ENCODE data around the gene HIPK2. TPM values are rescaled to one million over a fixed set of nuclear protein-coding genes. Genes with fewer than 3 reads are reported as not detected.

HIPK2 gene
- total and polyA plus RNA-seq, 2 donors (not counting 3 experiments of a cell fraction or from before 2014, with no cell fraction given), result 9.0 to 43.8 TPM

DNA sequence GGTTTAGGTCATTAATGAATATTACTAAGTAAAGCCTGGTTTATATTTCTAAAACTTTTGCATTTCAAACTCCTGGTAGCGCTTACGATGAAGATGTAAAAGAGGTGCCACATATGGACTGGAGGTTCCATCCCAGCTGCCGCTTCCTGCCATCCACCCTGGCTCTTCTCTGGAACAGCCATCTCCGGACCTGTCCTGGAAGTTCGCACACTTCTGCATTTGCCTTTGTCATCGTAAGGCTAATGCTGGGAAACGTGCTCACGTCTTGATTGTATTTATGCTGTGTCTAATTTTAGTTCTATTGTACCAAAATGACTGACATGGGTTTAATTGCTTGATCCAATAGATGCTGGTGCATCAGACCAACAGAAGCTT is 103.1 kb downstream of the HIPK2 start:
- BruUV-seq (replicated peaks), result no TSS peak
- Histone ChIP-seq H3K4me3 (replicated peaks in 1 of 3; ENCODE audit: insufficient read depth in 1 of 3, low read depth in 1 of 3, low read length in 3 of 3) (no peak overlapping the region), H3K36me3 (ENCODE audit: control insufficient read depth in 2 of 2, extremely low read depth in 1 of 2, insufficient read depth in 2 of 2, low read length in 2 of 2) (no peaks in the 10 kb centered on the region), H3K27me3 (ENCODE audit: control insufficient read depth in 2 of 2, insufficient read depth in 2 of 2, low read length in 2 of 2) (no peaks in the 10 kb centered on the region), H4K20me1 (replicated peaks; ENCODE audit: control insufficient read depth, extremely low read depth, insufficient read depth, low read length) (no peaks in the 10 kb centered on the region), H3K4me1 (ENCODE audit: control insufficient read depth, extremely low read depth, insufficient read depth, low read length) (peaks cover 11% of the 10 kb centered on the region), H3K9me3 (replicated peaks; ENCODE audit: control insufficient read depth, insufficient read depth, low read length) (no peaks in the 10 kb centered on the region), H2AFZ (ENCODE audit: low read depth, low read length) (no peak overlapping the region), H3K9me1 (replicated peaks; ENCODE audit: control insufficient read depth, extremely low read depth, insufficient read depth, low read length) (no peaks in the 10 kb centered on the region), H3K9ac (replicated peaks; ENCODE audit: extremely low read depth, insufficient read depth, low read length) (no peak overlapping the region), H3K27ac (ENCODE audit: insufficient read depth, low read depth, low read length) (no peak overlapping the region), H3K79me2 (ENCODE audit: control insufficient read depth, insufficient read depth, low read length) (peaks cover 18% of the 10 kb centered on the region), H3K4me2 (ENCODE audit: insufficient read depth, low read length) (no peak overlapping the region)
- POLR2A ChIA-PET, result no interaction called here
- CTCF ChIA-PET, result no interaction called here
- no peak for TF ChIP-seq MYC (IDR thresholded peaks at IDR 0.05; ENCODE audit: low read depth, low read length)
- no peak for TF ChIP-seq POLR2AphosphoS5 (IDR thresholded peaks at IDR 0.05; ENCODE audit: insufficient read depth, low read depth, low read length)
- TF ChIP-seq, protein P1, sequence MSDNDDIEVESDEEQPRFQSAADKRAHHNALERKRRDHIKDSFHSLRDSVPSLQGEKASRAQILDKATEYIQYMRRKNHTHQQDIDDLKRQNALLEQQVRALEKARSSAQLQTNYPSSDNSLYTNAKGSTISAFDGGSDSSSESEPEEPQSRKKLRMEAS (IDR thresholded peaks at IDR 0.05; ENCODE audit: insufficient read depth, insufficient read length), result no peak
- no peak for TF ChIP-seq JUN (IDR thresholded peaks at IDR 0.05; ENCODE audit: borderline replicate concordance, insufficient read depth, insufficient read length, low read depth)
- no peak for TF ChIP-seq FOS (IDR thresholded peaks at IDR 0.05; ENCODE audit: borderline replicate concordance, insufficient read depth, low read length)
- TF ChIP-seq GATA2 (IDR thresholded peaks at IDR 0.05; ENCODE audit: insufficient read depth, insufficient read length, low read depth, low read length), result no peak
- TF ChIP-seq POLR2A (IDR thresholded peaks at IDR 0.05; ENCODE audit: low read depth, low read length), result no peak
- TF ChIP-seq EZH2 (IDR thresholded peaks at IDR 0.05; ENCODE audit: borderline replicate concordance, low read depth, low read length, severe bottlenecking), result no peak
- TF ChIP-seq, protein P2, sequence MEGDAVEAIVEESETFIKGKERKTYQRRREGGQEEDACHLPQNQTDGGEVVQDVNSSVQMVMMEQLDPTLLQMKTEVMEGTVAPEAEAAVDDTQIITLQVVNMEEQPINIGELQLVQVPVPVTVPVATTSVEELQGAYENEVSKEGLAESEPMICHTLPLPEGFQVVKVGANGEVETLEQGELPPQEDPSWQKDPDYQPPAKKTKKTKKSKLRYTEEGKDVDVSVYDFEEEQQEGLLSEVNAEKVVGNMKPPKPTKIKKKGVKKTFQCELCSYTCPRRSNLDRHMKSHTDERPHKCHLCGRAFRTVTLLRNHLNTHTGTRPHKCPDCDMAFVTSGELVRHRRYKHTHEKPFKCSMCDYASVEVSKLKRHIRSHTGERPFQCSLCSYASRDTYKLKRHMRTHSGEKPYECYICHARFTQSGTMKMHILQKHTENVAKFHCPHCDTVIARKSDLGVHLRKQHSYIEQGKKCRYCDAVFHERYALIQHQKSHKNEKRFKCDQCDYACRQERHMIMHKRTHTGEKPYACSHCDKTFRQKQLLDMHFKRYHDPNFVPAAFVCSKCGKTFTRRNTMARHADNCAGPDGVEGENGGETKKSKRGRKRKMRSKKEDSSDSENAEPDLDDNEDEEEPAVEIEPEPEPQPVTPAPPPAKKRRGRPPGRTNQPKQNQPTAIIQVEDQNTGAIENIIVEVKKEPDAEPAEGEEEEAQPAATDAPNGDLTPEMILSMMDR (IDR thresholded peaks at IDR 0.05; ENCODE audit: extremely low read depth in 1 of 2, insufficient read depth in 1 of 2, low read depth in 1 of 2, low read length in 2 of 2), result no peak
- intact Hi-C loops (cut with micrococcal nuclease) (no loop called here), dilution Hi-C loops (cut with MboI; ENCODE audit: extremely low pct_ligation_motif_present, low sequenced_read_pairs) (no loop called here)
- FAIRE-seq (no peak), DNase-seq (ENCODE audit: low read depth, low spot score) (no peak)

Measured in endothelial cell of umbilical vein (primary cell).